ENCODE results near the gene ATP10B.

DNA sequence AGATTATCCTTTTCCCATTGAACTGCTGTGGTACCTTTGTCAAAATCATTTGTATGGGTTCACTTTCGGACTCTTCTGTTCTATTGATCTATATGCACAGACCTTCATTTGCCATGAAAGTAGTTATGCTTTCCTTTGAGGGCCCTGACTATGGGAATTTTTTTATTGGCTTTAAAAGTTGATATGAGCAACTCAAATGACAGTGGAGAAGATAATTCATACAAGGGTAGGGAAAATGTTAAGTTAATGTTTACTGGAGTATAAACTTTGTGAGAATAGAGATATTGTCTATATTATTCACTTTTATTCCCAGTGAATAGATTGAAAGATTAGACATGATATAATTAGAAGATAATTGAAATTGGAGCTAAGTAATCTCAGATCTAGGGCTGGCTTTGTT, 94.8 kb downstream of the ATP10B start:
- TF ChIP-seq POLR2A (IDR thresholded peaks at IDR 0.05), result no peak
- TF ChIP-seq, protein P1, sequence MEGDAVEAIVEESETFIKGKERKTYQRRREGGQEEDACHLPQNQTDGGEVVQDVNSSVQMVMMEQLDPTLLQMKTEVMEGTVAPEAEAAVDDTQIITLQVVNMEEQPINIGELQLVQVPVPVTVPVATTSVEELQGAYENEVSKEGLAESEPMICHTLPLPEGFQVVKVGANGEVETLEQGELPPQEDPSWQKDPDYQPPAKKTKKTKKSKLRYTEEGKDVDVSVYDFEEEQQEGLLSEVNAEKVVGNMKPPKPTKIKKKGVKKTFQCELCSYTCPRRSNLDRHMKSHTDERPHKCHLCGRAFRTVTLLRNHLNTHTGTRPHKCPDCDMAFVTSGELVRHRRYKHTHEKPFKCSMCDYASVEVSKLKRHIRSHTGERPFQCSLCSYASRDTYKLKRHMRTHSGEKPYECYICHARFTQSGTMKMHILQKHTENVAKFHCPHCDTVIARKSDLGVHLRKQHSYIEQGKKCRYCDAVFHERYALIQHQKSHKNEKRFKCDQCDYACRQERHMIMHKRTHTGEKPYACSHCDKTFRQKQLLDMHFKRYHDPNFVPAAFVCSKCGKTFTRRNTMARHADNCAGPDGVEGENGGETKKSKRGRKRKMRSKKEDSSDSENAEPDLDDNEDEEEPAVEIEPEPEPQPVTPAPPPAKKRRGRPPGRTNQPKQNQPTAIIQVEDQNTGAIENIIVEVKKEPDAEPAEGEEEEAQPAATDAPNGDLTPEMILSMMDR (IDR thresholded peaks at IDR 0.05), result no peak
